Fibroblast of lung (primary cell): Measurements from ENCODE around the gene DPPA2. TPM values are rescaled to one million over a fixed set of nuclear protein-coding genes. Genes with fewer than 3 reads are reported as not detected.
A peak's percentile ranks its signal among the peaks of the same experiment; 100 is the strongest.

Source experiments
- DNase-seq, 2 donors: peaks; one replicate each; pipeline versions ENCODE4 v3.0.0 to v3.0.0-alpha.2; 2010; ENCODE audit warnings: low read depth in 2 of 2
- H2AFZ ChIP-seq: 2 replicates; pipeline ENCODE4 v1.5.1; 2012; ENCODE audit warnings: low read length, control low read depth, inconsistent platforms
- H3K27ac ChIP-seq: 2 replicates; pipeline ENCODE4 v1.5.1; 2011; ENCODE audit warnings: low read length, control low read depth; ENCODE audit not compliant: insufficient read depth
- H3K27me3 ChIP-seq: 2 replicates; pipeline ENCODE4 v1.5.1; 2011; ENCODE audit warnings: mild to moderate bottlenecking, low read length; ENCODE audit not compliant: control insufficient read depth, insufficient read depth
- H3K36me3 ChIP-seq: 2 replicates; pipeline ENCODE4 v1.5.1; 2011; ENCODE audit warnings: low read length; ENCODE audit not compliant: control insufficient read depth, insufficient read depth
- H3K4me1 ChIP-seq: 2 replicates; pipeline ENCODE4 v1.5.1; 2011; ENCODE audit warnings: low read length; ENCODE audit not compliant: control insufficient read depth, insufficient read depth; ENCODE audit errors: extremely low read depth
- H3K4me2 ChIP-seq: 2 replicates; pipeline ENCODE4 v1.5.1; 2011; ENCODE audit warnings: low read length, control low read depth; ENCODE audit not compliant: insufficient read depth; ENCODE audit errors: extremely low read depth
- H3K4me3 ChIP-seq, 4 experiments: fragments of 200-600 bp in 1 of 4; sonication (generic) in 1 of 4; replicated peaks in 1 of 4; 2 replicates each; pipeline ENCODE4 v1.5.1; 2011 to 2016; ENCODE audit warnings: low read length in 4 of 4, low read depth in 3 of 4, mild to moderate bottlenecking in 3 of 4, control low read depth in 2 of 4, inconsistent platforms in 1 of 4, mixed read lengths in 1 of 4; ENCODE audit not compliant: insufficient read depth in 1 of 4; ENCODE audit errors: control extremely low read depth in 1 of 4
- H3K79me2 ChIP-seq: 2 replicates; pipeline ENCODE4 v1.5.1; 2012; ENCODE audit warnings: mild to moderate bottlenecking, low read length, inconsistent platforms; ENCODE audit not compliant: control insufficient read depth, insufficient read depth
- H3K9ac ChIP-seq: 2 replicates; pipeline ENCODE4 v1.5.1; 2011; ENCODE audit warnings: mild to moderate bottlenecking, low read length, control low read depth; ENCODE audit not compliant: insufficient read depth
- H3K9me3 ChIP-seq: 2 replicates; pipeline ENCODE4 v1.5.1; 2012; ENCODE audit warnings: low read depth, low read length; ENCODE audit not compliant: control insufficient read depth, insufficient read depth
- H4K20me1 ChIP-seq: 2 replicates; pipeline ENCODE4 v1.5.1; 2011; ENCODE audit warnings: low read length; ENCODE audit not compliant: control insufficient read depth, insufficient read depth; ENCODE audit errors: extremely low read depth
- EZH2 ChIP-seq: IDR thresholded peaks from 2 replicates; pipeline ENCODE4 v1.5.1; 2012; ENCODE audit warnings: low read length, control low read depth, mild to moderate bottlenecking; ENCODE audit errors: missing control alignments
- polyA plus RNA-seq, 2 donors: library from polyadenylated mRNA; depleted of rRNA in 1 of 2; stranded (reverse) in 1 of 2; unstranded in 1 of 2; fragments of >200 nt; gene quantifications; 2 replicates each; pipeline ENCODE4 v1.2.1, GENCODE V29; 2011 to 2012; ENCODE audit warnings: missing spikeins in 1 of 2
- total RNA-seq: library from RNA; depleted of rRNA; stranded (reverse); fragments of >200 nt; gene quantifications from 2 replicates; pipeline ENCODE4 v1.2.1, GENCODE V29; 2014
- TF ChIP-seq, protein P1 (sequence below), 2 donors: IDR thresholded peaks in 1 of 2; conservative IDR thresholded peaks in 1 of 2; 1 replicate in 1 of 2; 2 replicates in 1 of 2; pipeline ENCODE4 v1.5.1; 2011 to 2012; ENCODE audit warnings: low read length in 2 of 2, control low read depth in 1 of 2, inconsistent platforms in 1 of 2, low read depth in 1 of 2, mild to moderate bottlenecking in 1 of 2

The DPPA2 gene
- total and polyA plus RNA-seq, 2 donors (not counting 1 experiment from before 2014, with no cell fraction given): not detected

DNA sequence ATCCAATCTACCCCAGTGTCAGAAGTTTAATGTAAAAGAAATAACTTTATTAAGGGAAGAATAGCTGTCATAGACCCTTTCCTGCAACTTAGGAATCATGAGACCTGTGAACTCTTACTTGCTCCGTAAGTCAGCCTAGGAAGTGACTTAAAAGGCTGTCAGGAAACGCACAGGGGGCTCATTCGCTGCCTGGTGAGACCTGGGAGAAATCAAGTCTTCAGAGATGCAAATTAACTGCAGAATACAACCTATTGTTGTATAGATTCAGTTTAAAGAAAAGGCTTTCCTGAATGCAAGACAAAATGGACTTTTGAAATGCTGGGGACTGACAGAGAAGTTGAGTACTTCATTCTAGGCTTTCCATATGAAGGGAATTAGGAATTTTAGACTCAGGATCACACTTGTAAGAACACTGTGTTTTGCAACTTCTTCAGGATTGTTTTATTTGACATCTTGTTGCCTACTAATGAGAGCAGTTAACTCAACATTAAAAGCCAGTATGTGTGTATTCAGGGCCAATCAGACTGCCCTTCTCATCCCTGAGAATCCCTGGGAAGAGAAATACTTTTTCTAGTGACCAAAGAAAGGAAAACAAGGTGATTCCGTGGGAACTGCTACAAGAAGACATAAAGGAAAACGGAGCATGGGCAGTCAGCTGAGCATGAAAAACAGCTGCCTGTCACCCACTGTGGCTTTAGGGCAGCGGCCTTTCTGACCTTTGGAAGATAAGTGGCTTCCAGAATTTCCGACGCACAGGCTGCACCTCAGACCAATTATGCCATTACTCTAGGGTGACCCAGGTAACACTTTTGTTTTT lies 39.5 kb upstream of the DPPA2 start:
- TF ChIP-seq EZH2: no peak
- TF ChIP-seq, protein P1, sequence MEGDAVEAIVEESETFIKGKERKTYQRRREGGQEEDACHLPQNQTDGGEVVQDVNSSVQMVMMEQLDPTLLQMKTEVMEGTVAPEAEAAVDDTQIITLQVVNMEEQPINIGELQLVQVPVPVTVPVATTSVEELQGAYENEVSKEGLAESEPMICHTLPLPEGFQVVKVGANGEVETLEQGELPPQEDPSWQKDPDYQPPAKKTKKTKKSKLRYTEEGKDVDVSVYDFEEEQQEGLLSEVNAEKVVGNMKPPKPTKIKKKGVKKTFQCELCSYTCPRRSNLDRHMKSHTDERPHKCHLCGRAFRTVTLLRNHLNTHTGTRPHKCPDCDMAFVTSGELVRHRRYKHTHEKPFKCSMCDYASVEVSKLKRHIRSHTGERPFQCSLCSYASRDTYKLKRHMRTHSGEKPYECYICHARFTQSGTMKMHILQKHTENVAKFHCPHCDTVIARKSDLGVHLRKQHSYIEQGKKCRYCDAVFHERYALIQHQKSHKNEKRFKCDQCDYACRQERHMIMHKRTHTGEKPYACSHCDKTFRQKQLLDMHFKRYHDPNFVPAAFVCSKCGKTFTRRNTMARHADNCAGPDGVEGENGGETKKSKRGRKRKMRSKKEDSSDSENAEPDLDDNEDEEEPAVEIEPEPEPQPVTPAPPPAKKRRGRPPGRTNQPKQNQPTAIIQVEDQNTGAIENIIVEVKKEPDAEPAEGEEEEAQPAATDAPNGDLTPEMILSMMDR (conservative IDR thresholded peaks at IDR 0.05 in 1 of 2, IDR thresholded peaks at IDR 0.05 in 1 of 2; ENCODE audit: low read depth in 1 of 2, low read length in 2 of 2): no peak
- Histone ChIP-seq H3K4me2 (no peak overlapping the region), H3K4me3 (peak overlapping the region in 1 of 4 experiments; percentile 12), H2AFZ (no peak overlapping the region), H4K20me1 (no peaks in the 10 kb centered on the region), H3K9me3 (no peaks in the 10 kb centered on the region), H3K36me3 (no peaks in the 10 kb centered on the region), H3K27me3 (no peaks in the 10 kb centered on the region), H3K4me1 (no peaks in the 10 kb centered on the region), H3K27ac (no peak overlapping the region), H3K79me2 (no peaks in the 10 kb centered on the region), H3K9ac (no peak overlapping the region)
- DNase-seq: no peak

DNA sequence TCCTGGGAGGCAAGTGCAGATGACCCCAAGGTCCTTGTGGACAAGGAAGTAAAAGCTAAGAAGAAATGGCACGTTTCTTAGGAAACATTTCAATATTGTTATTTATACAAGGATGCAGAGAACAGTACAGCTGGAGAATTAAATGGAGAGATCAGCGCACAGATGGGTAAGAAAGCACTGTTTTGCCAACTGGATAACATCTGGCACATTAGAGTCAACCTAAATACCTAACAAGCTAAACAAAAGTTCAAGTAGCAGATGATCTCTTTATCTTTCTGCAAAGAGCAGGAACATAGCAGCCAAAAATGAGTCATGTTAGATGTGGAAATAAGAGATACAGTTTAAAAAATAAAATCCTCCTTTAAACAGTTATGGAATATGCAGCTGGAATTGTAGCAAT lies 36.7 kb upstream of the DPPA2 start:
- H2AFZ ChIP-seq: no peak overlapping the region
- H3K27ac ChIP-seq: no peak overlapping the region
- no peaks in the 10 kb centered on the region for H4K20me1 ChIP-seq
- H3K9me3 ChIP-seq: no peaks in the 10 kb centered on the region
- H3K4me3 ChIP-seq: no peak overlapping the region
- no peaks in the 10 kb centered on the region for H3K79me2 ChIP-seq
- no peaks in the 10 kb centered on the region for H3K4me1 ChIP-seq
- TF ChIP-seq EZH2: no peak
- TF ChIP-seq, protein P1 (conservative IDR thresholded peaks at IDR 0.05 in 1 of 2, IDR thresholded peaks at IDR 0.05 in 1 of 2; ENCODE audit: low read depth in 1 of 2, low read length in 2 of 2): no peak
- no peaks in the 10 kb centered on the region for H3K36me3 ChIP-seq
- H3K4me2 ChIP-seq: no peak overlapping the region
- H3K9ac ChIP-seq: no peak overlapping the region
- H3K27me3 ChIP-seq: no peaks in the 10 kb centered on the region
- DNase-seq: peak in 1 of 2 donors; percentile 63

DNA sequence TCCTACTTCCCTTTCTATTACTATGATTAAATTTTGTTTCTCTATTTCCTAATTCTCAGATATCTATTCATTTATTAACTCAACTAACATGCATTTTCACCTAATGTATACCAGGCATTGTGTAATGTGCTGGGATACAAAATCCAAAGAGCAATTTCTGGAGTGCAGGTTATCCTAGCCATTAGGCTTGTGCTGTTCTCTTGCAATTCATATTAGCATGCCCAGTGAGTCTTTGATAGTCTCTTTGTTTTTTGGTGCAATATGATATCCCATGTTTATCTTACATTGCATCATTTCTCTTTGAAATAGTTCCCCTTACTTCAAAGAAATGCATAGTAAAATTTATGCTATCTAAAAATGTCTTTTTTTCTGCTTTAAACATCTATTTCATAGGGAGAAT lies 34.9 kb upstream of the DPPA2 start:
- H3K9ac ChIP-seq: no peak overlapping the region
- no peak overlapping the region for H3K27ac ChIP-seq
- no peaks in the 10 kb centered on the region for H3K79me2 ChIP-seq
- no peaks in the 10 kb centered on the region for H3K9me3 ChIP-seq
- no peaks in the 10 kb centered on the region for H3K36me3 ChIP-seq
- no peak for TF ChIP-seq EZH2
- TF ChIP-seq, protein P1 (conservative IDR thresholded peaks at IDR 0.05 in 1 of 2, IDR thresholded peaks at IDR 0.05 in 1 of 2; ENCODE audit: low read depth in 1 of 2, low read length in 2 of 2): no peak
- H3K4me2 ChIP-seq: no peak overlapping the region
- no peaks in the 10 kb centered on the region for H3K4me1 ChIP-seq
- DNase-seq: no peak
- H4K20me1 ChIP-seq: no peaks in the 10 kb centered on the region
- no peak overlapping the region for H3K4me3 ChIP-seq
- no peak overlapping the region for H2AFZ ChIP-seq
- no peaks in the 10 kb centered on the region for H3K27me3 ChIP-seq
